Gastrocnemius medialis (tissue), 4 donors: ENCODE data around the gene UTP4. TPM values are rescaled to one million over a fixed set of nuclear protein-coding genes. Genes with fewer than 3 reads are reported as not detected.

Experiments
- ATAC-seq, 2 donors: fragments of 150-250 bp; one replicate each; pipeline ENCODE4 v1.9.1; 2016
- DNase-seq, 2 donors: peaks; one replicate each; pipeline ENCODE4 v3.0.0-alpha.2; 2019
- H3K27ac ChIP-seq, 4 donors: fragments of 200-600 bp; sonication (generic); 1 replicate in 1 of 4; 2 replicates in 3 of 4; pipeline ENCODE4 v1.5.1; 2016 to 2018; ENCODE audit warnings: mild to moderate bottlenecking in 2 of 4, moderate library complexity in 1 of 4
- H3K27me3 ChIP-seq, 3 donors: fragments of 200-600 bp; sonication (generic) in 2 of 3; 1 replicate in 1 of 3; 2 replicates in 2 of 3; pipeline versions ENCODE4 v1.5.1 to v1.6.0; 2016 to 2019; ENCODE audit warnings: mild to moderate bottlenecking in 1 of 3, moderate library complexity in 1 of 3
- H3K36me3 ChIP-seq, 2 donors: fragments of 200-600 bp; sonication (generic) in 1 of 2; one replicate each; pipeline ENCODE4 v1.5.1; 2017 to 2018
- H3K4me1 ChIP-seq, 2 donors: fragments of 200-600 bp; sonication (generic) in 1 of 2; one replicate each; pipeline ENCODE4 v1.5.1; 2016 to 2017; ENCODE audit warnings: mild to moderate bottlenecking in 2 of 2
- H3K4me3 ChIP-seq, 4 donors: fragments of 200-600 bp; sonication (generic) in 3 of 4; 1 replicate in 1 of 4; 2 replicates in 3 of 4; pipeline ENCODE4 v1.5.1; 2016 to 2019; ENCODE audit warnings: mild to moderate bottlenecking in 2 of 4
- H3K9me3 ChIP-seq, 3 donors: fragments of 200-600 bp; sonication (generic) in 2 of 3; 1 replicate in 1 of 3; 2 replicates in 2 of 3; pipeline ENCODE4 v1.5.1; 2016 to 2019
- CTCF ChIP-seq, 5 experiments: fragments of 450-650 bp in 3 of 5; fragments of 200-600 bp in 2 of 5; sonication (generic) in 2 of 5; IDR thresholded peaks in 4 of 5; conservative IDR thresholded peaks in 1 of 5; 1 replicate in 4 of 5; 2 replicates in 1 of 5; pipeline ENCODE4 v1.5.1; 2016 to 2019; ENCODE audit warnings: antibody characterized with exemption in 5 of 5, mild to moderate bottlenecking in 3 of 5, moderate library complexity in 3 of 5
- POLR2A ChIP-seq, 2 donors: fragments of 450-650 bp; IDR thresholded peaks; one replicate each; pipeline ENCODE4 v1.6.1; 2017; ENCODE audit warnings: antibody characterized with exemption in 2 of 2, mild to moderate bottlenecking in 2 of 2, moderate library complexity in 2 of 2
- in situ Hi-C, 4 donors: fragments of 200-750 bp; cut with MboI; loops; one replicate each; pipeline versions ENCODE4 v1.15.0 to v1.8.0; 2017; ENCODE audit warnings: low sequenced_read_pairs in 4 of 4
- intact Hi-C: fragments of 100-400 bp; cut with DNase I; formaldehyde crosslinking; loops from one replicate; pipeline ENCODE4 v1.15.1; 2023; ENCODE audit warnings: low total_unique reads
- total RNA-seq, 4 donors: library from RNA; depleted of rRNA; stranded (reverse); fragments of >200 nt; gene quantifications; one replicate each; pipeline versions ENCODE4 v1.1.0 to v1.2.3, GENCODE V29; 2016

Gene UTP4
- total RNA-seq, 4 donors from 2014 or later, result 33.1 to 44.2 (median 35.5) TPM

- H3K36me3 ChIP-seq, result peaks cover 0 to 21% of the 10 kb centered on the region in 2 donors
- in situ Hi-C loops, result loop anchor here in 2 of 4 donors (25.0 kb wide), 1 partner anchor 572 kb away; the partner anchor contains the start of gene ZFP90 (in 2 of the 2)
- H3K4me3 ChIP-seq, result no peak overlapping the region
- no peaks in the 10 kb centered on the region for H3K9me3 ChIP-seq
- ATAC-seq, result no peak
- H3K27ac ChIP-seq, result no peak overlapping the region
- no peaks in the 10 kb centered on the region for H3K27me3 ChIP-seq
- peaks cover 16 to 19% of the 10 kb centered on the region in 2 donors for H3K4me1 ChIP-seq
- TF ChIP-seq CTCF (IDR thresholded peaks at IDR 0.05 in 4 of 5, conservative IDR thresholded peaks at IDR 0.05 in 1 of 5), result no peak
- intact Hi-C loops, result loop anchor here (5.0 kb wide), 1 partner anchor 207 kb away; no protein-coding TSS in a partner anchor
- DNase-seq, result no peak
Observed at GRCh38 chr16:69109486-69110270, 22.8 kb upstream of the UTP4 start.

- no peaks in the 10 kb centered on the region for H3K27me3 ChIP-seq
- H3K4me1 ChIP-seq, result peaks cover 16 to 19% of the 10 kb centered on the region in 2 donors
- TF ChIP-seq CTCF (IDR thresholded peaks at IDR 0.05 in 4 of 5, conservative IDR thresholded peaks at IDR 0.05 in 1 of 5) (no peak), POLR2A (IDR thresholded peaks at IDR 0.05) (no peak)
- intact Hi-C loops, result no loop called here
- no peak for DNase-seq
- H3K4me3 ChIP-seq, result no peak overlapping the region
- in situ Hi-C loops, result loop anchor here in 2 of 4 donors (25.0 kb wide), 1 partner anchor 573 kb away; the partner anchor contains the start of gene ZFP90 (in 2 of the 2)
- no peaks in the 10 kb centered on the region for H3K9me3 ChIP-seq
- no peak for ATAC-seq
- H3K36me3 ChIP-seq, result peaks cover 0 to 21% of the 10 kb centered on the region in 2 donors
- no peak overlapping the region for H3K27ac ChIP-seq
Observed at GRCh38 chr16:69110406-69110805, 22.0 kb upstream of the UTP4 start.

GRCh38 chr16:69111216-69111875 lies 21.1 kb upstream of the UTP4 start:
- TF ChIP-seq POLR2A (IDR thresholded peaks at IDR 0.05) (no peak), CTCF (IDR thresholded peaks at IDR 0.05 in 4 of 5, conservative IDR thresholded peaks at IDR 0.05 in 1 of 5) (no peak)
- H3K36me3 ChIP-seq, result peaks cover 0 to 21% of the 10 kb centered on the region in 2 donors
- ATAC-seq (no peak), DNase-seq (no peak)
- no peaks in the 10 kb centered on the region for H3K27me3 ChIP-seq
- H3K9me3 ChIP-seq, result no peaks in the 10 kb centered on the region
- intact Hi-C loops, result no loop called here
- in situ Hi-C loops, result loop anchor here in 2 of 4 donors (25.0 kb wide), 1 partner anchor 574 kb away; the partner anchor contains the start of gene ZFP90 (in 2 of the 2)
- no peak overlapping the region for H3K27ac ChIP-seq
- H3K4me3 ChIP-seq, result no peak overlapping the region
- H3K4me1 ChIP-seq, result peaks cover 17 to 19% of the 10 kb centered on the region in 2 donors

GRCh38 chr16:69111876-69112230 lies 20.6 kb upstream of the UTP4 start:
- no peaks in the 10 kb centered on the region for H3K27me3 ChIP-seq
- H3K4me1 ChIP-seq, result peaks cover 17 to 19% of the 10 kb centered on the region in 2 donors
- intact Hi-C loops, result no loop called here
- H3K36me3 ChIP-seq, result peaks cover 0 to 21% of the 10 kb centered on the region in 2 donors
- H3K27ac ChIP-seq, result no peak overlapping the region
- no peak for ATAC-seq
- no peak overlapping the region for H3K4me3 ChIP-seq
- no peaks in the 10 kb centered on the region for H3K9me3 ChIP-seq
- no peak for DNase-seq
- in situ Hi-C loops, result loop anchor here in 2 of 4 donors (25.0 kb wide), 1 partner anchor 575 kb away; the partner anchor contains the start of gene ZFP90 (in 2 of the 2)
- TF ChIP-seq CTCF (IDR thresholded peaks at IDR 0.05 in 4 of 5, conservative IDR thresholded peaks at IDR 0.05 in 1 of 5) (no peak), POLR2A (IDR thresholded peaks at IDR 0.05) (no peak)
